HG02852 (cell line): ENCODE measurements around the gene CHRNA5.
"Not testable (repeated sequence)": the region's sequence is repeated elsewhere in the genome, so short reads cannot be mapped to it uniquely, and the experiment has no call there.

Experiments used
- ATAC-seq: cut with Tn5 transposase; IDR thresholded peaks from one replicate; pipeline ENCODE4 v1.9.1; 2021; ENCODE audit warnings: mild to moderate bottlenecking, moderate library complexity; ENCODE audit not compliant: unreplicated experiment

The CHRNA5 gene

DNA sequence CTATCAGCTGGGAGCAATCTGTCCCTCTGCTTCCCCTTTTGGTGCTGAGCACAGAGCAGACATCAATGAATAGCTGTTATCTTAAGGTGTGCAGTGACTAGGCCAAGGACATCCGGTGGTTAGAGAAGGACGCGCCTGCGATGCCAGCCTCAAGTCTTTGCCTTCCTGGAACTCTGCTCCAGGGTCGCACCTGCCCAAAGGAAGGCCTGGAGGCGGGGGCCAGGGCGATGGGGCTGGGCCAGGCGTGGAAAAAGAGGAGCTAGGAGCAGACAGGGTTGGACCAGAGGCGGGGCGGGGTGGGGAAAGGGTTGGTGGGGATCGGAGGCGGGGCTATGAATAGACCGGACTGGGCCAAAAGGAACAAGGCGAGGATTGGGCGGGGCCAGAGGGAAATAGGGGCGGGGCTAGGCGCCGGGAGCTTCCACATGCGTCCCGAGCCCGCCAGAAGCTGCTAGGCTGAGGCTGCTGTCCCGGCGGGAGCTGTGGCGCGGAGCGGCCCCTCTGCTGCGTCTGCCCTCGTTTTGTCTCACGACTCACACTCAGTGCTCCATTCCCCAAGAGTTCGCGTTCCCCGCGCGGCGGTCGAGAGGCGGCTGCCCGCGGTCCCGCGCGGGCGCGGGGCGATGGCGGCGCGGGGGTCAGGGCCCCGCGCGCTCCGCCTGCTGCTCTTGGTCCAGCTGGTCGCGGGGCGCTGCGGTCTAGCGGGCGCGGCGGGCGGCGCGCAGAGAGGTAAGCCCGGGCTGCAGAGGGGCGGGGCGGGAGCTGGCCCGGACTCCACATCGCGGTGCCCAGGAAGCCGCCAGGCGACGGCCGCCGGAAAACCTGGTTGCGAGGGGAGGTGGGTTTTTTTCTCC lies at the start of gene CHRNA5:
TSS of gene CHRNA5 (plus strand) at position 424 of the 854 bp plus-strand sequence. CDS start at position 624, 200 bp downstream.
- ATAC-seq: peak; percentile 84

- ATAC-seq: not testable (repeated sequence)
Measured at GRCh38 chr15:78520035-78520434, 45.3 kb upstream of the CHRNA5 start.

DNA sequence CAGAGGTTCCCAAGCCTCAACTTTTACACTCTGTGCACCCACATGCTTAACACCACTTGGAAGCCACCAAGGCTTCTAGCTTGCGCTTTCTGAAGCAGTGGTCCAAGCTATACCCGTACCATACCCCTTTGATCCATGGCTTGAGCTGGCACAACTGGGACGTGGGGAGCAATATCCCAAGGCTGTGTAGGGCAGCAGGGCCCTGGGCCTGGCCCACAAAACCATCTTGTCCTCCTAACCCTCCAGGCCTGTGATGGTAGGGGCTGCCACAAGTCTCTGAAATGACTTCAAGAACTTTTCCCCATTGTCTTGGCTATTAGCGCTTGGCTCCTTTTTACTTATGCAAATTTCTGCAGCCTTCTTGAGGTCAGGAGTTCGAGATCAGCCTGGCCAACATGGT lies 41.1 kb upstream of the CHRNA5 start:
- ATAC-seq: no peak

DNA sequence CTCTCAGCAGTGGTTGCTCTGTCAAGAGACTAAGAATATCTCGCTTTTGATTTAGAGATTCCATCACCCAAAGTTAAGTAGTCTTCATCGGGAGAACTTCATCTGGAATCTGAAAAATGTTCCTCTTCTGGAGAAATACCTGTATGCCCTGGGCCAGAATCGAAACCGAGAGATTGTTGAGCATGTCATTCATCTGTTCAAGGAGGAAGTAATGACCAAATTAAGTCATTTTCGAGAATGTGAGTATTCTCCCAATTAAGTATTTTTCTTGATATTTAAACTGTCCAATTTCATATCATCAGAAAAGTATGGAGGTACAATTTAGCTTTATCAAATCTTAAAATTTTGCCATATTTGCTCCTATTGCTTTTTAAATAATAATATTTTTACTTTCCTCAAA lies 38.0 kb upstream of the CHRNA5 start:
- no peak for ATAC-seq

DNA sequence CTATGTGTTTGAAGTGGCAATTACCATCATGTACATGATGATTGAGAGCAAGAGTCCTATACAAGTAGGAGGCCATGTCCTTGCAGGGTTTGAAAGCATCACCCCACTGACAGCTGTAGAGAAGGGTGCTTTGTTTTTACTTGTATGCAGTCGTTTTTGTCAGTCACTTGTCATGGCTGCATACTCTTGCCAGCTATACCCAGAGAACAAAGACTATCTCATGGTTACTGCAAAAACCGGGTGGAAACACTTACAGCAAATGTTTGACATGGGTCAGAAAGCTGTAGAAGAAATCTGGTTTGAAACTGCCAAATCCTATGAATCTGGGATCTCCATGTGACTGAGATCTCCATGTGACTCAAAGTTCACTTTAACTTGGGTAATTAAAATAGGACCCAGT lies 32.0 kb upstream of the CHRNA5 start:
- no peak for ATAC-seq

DNA sequence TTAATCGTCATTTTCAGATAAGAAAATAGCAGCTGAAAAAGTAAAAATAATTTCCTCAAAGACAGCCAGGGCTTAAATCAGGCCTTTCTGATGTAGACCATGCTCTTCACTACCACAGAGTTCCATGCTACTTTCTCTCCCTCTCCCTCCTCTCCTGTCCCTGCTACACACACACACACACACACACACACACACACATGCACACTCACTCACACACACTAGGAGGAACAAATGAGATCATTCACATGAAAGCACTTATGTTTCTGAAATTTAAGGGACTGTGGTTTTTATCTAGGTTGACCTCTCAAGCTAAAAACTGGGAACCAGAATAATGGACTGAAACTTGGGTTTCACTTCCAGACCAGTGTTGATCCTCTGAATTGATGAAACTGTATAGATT lies 29.2 kb upstream of the CHRNA5 start:
- no peak for ATAC-seq

DNA sequence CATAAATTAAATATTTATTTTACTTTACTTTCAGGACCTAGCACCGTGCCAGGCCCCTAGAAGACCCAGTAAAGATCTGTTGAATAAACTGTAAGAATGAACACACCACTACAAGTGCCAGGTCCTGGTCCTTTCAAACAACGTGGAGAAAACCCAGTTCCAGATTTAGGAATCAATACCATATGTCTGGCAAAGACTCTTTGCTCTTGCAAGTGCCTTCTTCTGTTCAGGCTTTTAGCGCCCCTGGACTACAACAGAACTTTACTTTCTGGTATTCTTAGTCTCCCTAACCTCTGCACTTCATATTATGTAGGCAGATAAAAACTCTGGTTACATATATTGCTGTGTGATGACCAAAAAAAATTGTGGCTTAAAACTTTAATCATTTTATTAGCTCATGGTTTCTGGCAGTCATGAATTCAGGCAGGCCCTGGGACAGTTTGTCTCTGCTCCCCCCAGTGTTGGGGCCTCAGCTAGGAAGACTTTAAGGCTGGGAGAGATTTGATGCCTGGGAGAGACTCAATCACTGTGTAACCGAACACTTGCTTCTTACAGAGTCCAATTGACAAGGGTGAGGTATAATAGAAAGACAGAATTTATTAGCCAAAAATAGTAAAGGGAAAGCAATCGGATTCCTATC lies 27.9 kb upstream of the CHRNA5 start:
- ATAC-seq: no peak

DNA sequence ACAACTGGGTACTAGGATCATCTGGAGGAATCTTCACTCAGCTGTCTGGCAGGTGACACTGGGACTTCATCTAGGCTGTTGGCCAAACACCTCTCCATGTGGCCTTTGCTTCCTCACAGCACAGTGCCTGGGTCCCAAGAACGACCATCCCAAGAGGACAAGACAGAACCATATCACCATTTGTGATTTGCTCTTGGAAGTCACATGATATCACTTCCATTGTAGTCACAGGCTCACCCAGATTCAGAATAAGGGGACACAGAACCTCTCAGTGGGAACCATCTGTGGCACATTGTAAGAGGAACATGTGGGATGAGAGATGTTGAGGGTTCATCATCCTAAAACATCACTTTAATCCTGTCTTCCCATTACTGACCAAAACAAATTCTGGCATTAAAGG lies 27.0 kb upstream of the CHRNA5 start:
- no peak for ATAC-seq

DNA sequence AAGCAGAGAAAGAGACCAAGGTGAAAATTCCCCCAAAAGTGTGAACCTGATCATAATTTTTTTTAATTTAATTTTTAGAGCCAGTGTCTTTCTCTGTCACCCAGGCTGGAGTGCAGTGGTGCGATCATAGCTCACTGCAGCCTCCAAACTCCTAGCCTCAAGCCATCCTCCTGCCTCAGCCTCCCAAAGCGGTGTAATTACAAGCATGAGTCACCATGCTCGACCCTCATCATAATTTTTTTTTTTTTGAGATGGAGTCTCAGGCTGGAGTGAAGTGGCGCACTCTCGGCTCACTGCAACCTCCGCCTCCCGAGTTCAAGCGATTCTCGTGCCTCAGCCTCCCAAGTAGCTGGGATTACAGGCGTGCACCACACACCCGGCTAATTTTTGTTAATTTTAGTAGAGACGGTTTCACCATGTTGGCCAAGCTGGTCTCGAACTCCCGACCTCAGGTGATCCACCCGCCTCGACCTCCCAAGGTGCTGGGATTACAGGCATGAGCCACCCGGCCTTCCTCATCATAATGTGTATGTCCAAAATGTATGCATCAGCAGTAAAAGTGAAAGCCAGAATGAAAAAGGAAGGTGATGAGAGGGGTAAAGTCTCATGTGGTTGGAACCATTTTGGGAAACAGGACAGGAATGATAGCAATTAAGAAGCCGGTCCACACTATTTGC lies 25.7 kb upstream of the CHRNA5 start:
- not testable (repeated sequence) for ATAC-seq

DNA sequence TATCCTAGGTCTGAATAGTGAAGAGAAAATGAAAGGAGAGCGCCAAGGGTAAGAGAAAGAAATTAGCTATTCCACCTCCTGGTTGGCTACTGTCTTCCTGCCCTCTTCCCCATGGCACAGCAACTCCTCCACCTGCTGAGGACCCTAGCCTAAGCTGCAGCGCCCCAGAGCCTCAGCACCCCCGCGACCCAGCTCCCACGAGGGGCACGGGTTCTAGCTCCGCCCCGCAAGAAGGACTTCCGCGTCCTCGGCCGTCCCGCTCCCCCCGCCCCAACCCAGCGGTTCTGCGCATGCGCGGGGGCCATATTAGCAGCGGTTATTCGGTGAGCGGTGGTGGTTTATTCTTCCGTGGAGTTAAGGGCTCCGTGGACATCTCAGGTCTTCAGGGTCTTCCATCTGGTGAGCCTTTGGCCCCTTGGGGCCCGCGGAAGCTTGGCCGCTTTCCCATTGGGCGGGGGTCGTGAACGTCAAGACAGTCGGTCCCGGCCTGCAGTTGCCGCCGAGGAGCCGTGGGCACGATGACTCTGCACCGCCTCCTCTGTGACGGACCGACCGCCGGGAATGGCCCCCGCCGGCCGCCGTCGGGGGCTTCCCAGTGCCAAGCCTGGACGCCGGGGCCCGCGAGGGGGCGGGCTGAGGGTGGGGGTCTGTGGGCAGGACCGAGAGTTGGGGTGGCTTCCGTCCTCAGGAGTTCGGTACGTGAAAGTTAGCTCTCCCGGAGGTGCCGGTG lies 25.0 kb upstream of the CHRNA5 start, which contains the start of gene PSMA4:
TSS of gene PSMA4 (plus strand) at position 304 of the 730 bp plus-strand sequence. CDS start 1,484 bp downstream, outside the sequence.
- peak; percentile 81 for ATAC-seq

GRCh38 chr15:78540871-78541743 lies 24.2 kb upstream of the CHRNA5 start:
- no peak for ATAC-seq

GRCh38 chr15:78541744-78542034 lies 23.6 kb upstream of the CHRNA5 start:
- ATAC-seq: no peak

GRCh38 chr15:78542647-78543046 lies 22.7 kb upstream of the CHRNA5 start:
- no peak for ATAC-seq

GRCh38 chr15:78550194-78550593 lies 15.1 kb upstream of the CHRNA5 start:
- ATAC-seq: no peak

DNA sequence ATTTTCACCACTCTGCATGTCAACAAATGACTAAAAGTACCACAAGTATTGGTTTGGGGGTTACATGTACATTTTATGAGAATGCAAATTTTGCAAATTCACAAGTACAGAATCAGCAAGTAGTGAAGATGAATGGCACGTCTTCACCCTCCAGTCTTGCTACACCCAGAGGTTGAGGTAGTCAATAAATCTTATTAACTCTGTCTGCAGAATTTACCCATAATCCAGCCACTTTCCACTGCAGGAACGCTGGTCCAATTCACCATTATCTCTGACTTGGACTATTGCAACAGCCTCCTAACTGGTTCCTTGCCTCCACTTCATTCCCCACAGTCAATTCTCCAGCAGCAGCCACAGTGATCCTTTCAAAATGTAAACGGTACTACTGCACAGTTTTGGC lies 14.5 kb upstream of the CHRNA5 start:
- ATAC-seq: no peak

DNA sequence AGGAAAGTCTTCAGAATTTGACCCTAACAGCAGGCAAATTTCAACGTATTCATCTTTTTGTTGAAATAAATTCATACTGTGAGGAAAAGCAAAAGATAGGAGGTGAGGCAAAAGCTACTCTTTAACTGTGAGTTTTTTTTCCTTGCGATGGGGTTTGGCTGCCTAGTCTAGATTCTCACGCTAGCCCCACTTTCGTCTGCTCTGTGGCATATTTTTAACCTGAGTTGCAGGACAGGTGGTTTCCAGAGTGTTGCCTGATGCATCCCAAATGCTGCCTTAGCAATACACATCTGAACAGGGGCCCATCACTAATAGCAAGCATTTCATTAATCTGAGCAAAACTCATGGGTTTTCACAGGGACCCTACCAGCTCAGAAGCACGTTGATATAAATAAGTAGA lies 13.4 kb upstream of the CHRNA5 start:
- no peak for ATAC-seq

- no peak for ATAC-seq
Measured at GRCh38 chr15:78552597-78552996, 12.7 kb upstream of the CHRNA5 start.

DNA sequence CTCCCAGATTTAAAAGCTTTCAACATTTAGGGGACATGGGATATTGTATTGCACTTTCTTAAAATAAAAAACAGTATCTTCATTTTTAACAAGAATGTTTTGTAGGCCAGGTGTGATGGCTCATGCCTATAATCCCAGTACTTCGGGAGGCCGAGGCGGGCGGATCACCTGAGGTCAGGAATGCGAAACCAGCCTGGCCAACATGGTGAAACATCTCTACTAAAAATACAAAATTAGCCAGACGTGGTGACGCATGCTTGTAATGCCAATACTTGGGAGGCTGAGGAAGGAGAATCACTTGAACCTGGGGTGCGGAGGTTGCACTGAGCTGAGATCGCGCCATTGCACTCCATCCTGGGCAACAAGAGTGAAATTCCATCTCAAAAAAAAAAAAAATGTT lies 5.1 kb upstream of the CHRNA5 start:
- not testable (repeated sequence) for ATAC-seq

DNA sequence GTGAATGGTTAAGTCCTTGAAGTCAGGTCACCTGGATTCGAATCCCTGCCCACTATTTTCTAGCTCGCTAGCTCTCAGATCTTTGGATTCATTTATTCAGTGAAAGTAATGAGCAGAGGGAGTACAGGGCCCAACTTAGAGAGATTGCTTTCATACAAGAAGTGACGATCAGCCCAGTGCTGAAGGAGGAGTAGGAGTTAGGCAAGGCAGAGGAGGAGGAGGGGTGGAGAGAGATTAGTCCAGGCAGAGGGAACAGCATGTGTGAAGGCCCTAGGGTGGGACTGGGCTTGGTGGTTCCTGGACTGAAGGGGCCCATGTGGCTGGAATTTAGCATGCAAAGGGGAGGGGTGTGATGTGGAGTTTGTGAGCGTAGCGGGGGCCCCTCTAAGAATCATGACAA lies 3.8 kb upstream of the CHRNA5 start:
- ATAC-seq: no peak

DNA sequence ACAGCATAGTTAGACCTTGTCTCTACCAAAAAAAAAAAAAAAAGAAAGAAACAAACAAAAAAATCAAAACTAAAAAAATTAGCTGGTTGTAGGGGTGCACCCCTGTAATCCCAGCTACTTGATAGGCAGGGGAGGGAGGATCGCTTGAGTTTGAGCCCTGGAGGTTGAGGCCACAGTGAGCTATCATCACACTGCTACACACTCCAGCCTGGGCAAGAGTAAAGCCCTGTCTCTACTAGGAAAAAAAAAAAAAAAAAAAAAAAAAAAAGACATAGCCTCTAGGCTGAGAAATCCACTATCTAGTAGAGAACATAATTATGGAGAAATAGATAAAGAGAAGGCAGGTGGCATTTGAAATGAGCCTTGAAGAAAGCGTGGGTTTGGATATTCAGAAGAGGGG lies 2.2 kb upstream of the CHRNA5 start:
- no peak for ATAC-seq
